Nephron progenitor cell (in vitro differentiated cells): ENCODE data around the gene CLDND2.

Experiments used
- DNase-seq: peaks from one replicate; pipeline ENCODE4 v3.0.0; 2021
- H3K27ac Mint-ChIP-seq: 2 replicates; pipeline ENCODE4 v1.8.0; 2021; ENCODE audit warnings: mild to moderate bottlenecking, moderate library complexity, mixed read lengths
- H3K27me3 Mint-ChIP-seq: 2 replicates; pipeline ENCODE4 v1.8.0; 2021; ENCODE audit warnings: mild to moderate bottlenecking, low read depth, mixed read lengths; ENCODE audit not compliant: poor library complexity
- H3K36me3 Mint-ChIP-seq: 2 replicates; pipeline ENCODE4 v1.8.0; 2021; ENCODE audit warnings: low read depth, mixed read lengths
- H3K4me1 Mint-ChIP-seq: 2 replicates; pipeline ENCODE4 v1.8.0; 2021; ENCODE audit warnings: mixed read lengths
- H3K4me3 Mint-ChIP-seq: 2 replicates; pipeline ENCODE4 v1.8.0; 2021; ENCODE audit warnings: mild to moderate bottlenecking, moderate library complexity, mixed read lengths
- H3K9me3 Mint-ChIP-seq: 2 replicates; pipeline ENCODE4 v1.8.0; 2021; ENCODE audit warnings: mild to moderate bottlenecking, moderate library complexity, mixed read lengths
- CTCF ChIP-seq: fragments of 200-600 bp; sonication (generic); IDR thresholded peaks from 2 replicates; pipeline ENCODE4 v1.5.0; 2021; ENCODE audit warnings: antibody characterized with exemption

CLDND2 gene

GRCh38 chr19:51346742-51347141 is 22.1 kb downstream of the CLDND2 start:
- H3K4me1 Mint-ChIP-seq, result peaks cover 22% of the 10 kb centered on the region
- H3K27me3 Mint-ChIP-seq, result peaks cover 12% of the 10 kb centered on the region
- peaks cover 23% of the 10 kb centered on the region for H3K36me3 Mint-ChIP-seq
- no peak for DNase-seq
- no peaks in the 10 kb centered on the region for H3K9me3 Mint-ChIP-seq
- no peak overlapping the region for H3K4me3 Mint-ChIP-seq
- H3K27ac Mint-ChIP-seq, result no peak overlapping the region
- no peak for TF ChIP-seq CTCF

GRCh38 chr19:51345076-51345620 is 23.7 kb downstream of the CLDND2 start:
- Mint-ChIP-seq H3K27me3 (peaks cover 25% of the 10 kb centered on the region), H3K36me3 (peaks cover 14% of the 10 kb centered on the region), H3K4me1 (peaks cover 32% of the 10 kb centered on the region), H3K9me3 (no peaks in the 10 kb centered on the region), H3K27ac (peak overlapping the region; percentile 78), H3K4me3 (no peak overlapping the region)
- no peak for TF ChIP-seq CTCF
- no peak for DNase-seq

GRCh38 chr19:51342631-51343569 is 25.9 kb downstream of the CLDND2 start:
- peaks cover 14% of the 10 kb centered on the region for H3K36me3 Mint-ChIP-seq
- peaks cover 45% of the 10 kb centered on the region for H3K4me1 Mint-ChIP-seq
- TF ChIP-seq CTCF, result no peak
- peak overlapping the region; percentile 71 for H3K4me3 Mint-ChIP-seq
- DNase-seq, result no peak
- H3K27me3 Mint-ChIP-seq, result peaks cover 28% of the 10 kb centered on the region
- H3K9me3 Mint-ChIP-seq, result no peaks in the 10 kb centered on the region
- peak overlapping the region; percentile 17 for H3K27ac Mint-ChIP-seq

GRCh38 chr19:51341976-51342580 is 26.7 kb downstream of the CLDND2 start, which contains the start of gene VSIG10L:
VSIG10L (minus strand) TSS chr19:51342139; CDS start chr19:51342124, 15 bp downstream.
- Mint-ChIP-seq H3K27me3 (peaks cover 28% of the 10 kb centered on the region), H3K4me1 (peaks cover 41% of the 10 kb centered on the region), H3K36me3 (peaks cover 9% of the 10 kb centered on the region), H3K4me3 (peak within 1 kb of the TSS; percentile 82), H3K9me3 (no peaks in the 10 kb centered on the region), H3K27ac (peak within 1 kb of the TSS; percentile 61)
- no peak for TF ChIP-seq CTCF
- DNase-seq, result no peak

GRCh38 chr19:51341066-51341465 is 27.7 kb downstream of the CLDND2 start:
- Mint-ChIP-seq H3K4me3 (peak overlapping the region; percentile 82), H3K4me1 (peaks cover 41% of the 10 kb centered on the region), H3K36me3 (peaks cover 9% of the 10 kb centered on the region), H3K27ac (peak overlapping the region; percentile 61), H3K27me3 (peaks cover 28% of the 10 kb centered on the region), H3K9me3 (no peaks in the 10 kb centered on the region)
- no peak for DNase-seq
- TF ChIP-seq CTCF, result no peak
